ENCODE measurements around the gene SVEP1. TPM values are rescaled to one million over a fixed set of nuclear protein-coding genes. Genes with fewer than 3 reads are reported as not detected.
"Not testable (repeated sequence)": the region's sequence is repeated elsewhere in the genome, so short reads cannot be mapped to it uniquely, and the experiment has no call there.

The SVEP1 gene
- total RNA-seq, 1 donor from 2014 or later, result 359 TPM

DNA sequence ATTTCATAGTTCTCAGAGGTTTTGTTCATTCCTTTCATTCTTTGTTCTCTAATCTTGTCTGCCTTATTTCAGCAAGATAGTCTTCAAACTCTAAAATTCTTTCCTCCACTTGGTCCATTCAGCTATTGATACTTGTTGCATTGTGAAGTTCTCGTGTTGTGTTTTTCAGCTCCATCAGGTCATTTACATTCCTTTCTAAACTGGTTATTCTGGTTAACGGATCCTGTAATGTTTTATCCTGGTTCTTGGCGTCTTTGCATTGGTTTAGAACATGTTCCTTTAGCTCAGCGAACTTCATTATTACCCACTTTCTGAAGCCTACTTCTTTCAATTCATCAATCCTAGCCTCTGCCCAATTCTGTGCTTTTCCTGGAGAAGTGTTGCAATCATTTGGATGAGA is 196.8 kb downstream of the SVEP1 start:
- DNase-seq (ENCODE audit: low spot score), result no peak

DNA sequence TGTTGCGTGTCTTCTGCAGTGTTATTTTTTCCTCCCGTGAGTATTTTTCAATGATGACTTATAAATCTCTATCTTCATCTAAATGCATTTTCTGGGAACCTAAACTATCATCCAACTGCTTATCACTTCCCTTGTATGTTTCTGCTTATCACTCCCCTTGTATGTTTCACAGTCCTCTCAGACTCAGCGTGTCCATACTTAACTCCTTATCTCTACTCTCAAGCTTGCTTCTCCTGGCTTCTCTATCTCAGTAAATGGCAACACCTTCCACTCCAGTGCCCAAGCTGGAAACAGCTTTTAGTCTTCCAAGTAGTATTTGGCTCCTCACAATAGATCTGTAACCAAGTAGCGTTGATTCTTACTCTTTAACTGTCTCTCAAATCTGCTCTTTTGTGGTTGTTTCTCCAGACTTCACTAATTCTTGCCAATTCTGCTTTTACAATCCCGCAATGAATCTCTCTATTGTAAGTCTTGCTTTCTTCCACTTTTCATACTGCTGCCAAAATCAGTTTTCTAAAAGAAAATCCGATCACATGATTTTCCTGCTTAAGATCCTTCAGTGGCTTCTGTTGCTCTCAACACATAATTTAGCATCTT is 208.0 kb downstream of the SVEP1 start:
- DNase-seq (ENCODE audit: low spot score), result no peak

DNA sequence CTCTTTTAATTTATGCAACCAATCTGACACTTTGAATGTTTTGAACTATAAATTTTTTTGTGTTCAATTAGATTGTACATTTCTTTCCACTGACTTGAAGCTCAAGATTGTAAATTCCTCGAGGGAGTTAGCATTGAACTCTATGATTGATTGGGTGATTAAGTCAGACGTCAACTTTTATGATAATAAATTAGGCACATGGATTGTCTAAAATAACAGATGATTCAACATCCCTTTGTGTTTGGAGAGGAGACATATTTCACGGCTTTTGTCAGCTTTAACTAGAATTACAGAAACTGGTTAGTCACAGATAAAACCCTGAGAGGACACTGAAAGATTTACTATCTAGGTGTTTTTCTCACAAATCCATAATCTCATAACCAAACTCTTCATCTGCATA is 209.2 kb downstream of the SVEP1 start:
- no peak for DNase-seq (ENCODE audit: low spot score)

DNA sequence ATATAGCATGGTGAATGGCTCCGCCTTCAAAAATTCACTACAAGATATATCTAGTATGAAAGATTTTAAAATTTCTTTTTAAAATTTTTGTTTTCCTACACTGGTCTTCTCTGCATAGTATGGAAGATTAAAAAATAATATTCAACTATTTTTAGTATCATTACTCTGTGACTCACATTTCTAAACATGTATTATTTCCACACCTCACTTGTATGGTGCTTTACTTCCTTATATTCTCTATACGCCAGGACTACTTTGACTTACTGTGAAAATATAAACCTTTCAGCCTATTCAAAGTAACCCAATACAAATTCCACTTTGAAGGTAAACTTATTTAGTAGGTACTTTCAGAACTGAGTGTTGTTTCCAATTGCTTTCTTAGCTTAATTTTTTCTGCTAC is 215.1 kb downstream of the SVEP1 start:
- DNase-seq (ENCODE audit: low spot score), result no peak

DNA sequence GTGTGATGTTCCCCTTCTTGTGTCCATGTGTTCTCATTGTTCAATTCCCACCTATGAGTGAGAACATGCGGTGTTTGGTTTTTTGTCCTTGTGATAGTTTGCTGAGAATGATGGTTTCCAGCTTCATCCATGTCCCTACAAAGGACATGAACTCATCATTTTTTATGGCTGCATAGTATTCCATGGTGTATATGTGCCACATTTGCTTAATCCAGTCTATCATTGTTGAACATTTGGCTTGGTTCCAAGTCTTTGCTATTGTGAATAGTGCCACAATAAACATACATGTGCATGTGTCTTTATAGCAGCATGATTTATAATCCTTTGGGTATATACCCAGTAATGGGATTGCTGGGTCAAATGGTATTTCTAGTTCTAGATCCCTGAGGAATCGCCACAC is 220.5 kb downstream of the SVEP1 start:
- DNase-seq (ENCODE audit: low spot score), result not testable (repeated sequence)

DNA sequence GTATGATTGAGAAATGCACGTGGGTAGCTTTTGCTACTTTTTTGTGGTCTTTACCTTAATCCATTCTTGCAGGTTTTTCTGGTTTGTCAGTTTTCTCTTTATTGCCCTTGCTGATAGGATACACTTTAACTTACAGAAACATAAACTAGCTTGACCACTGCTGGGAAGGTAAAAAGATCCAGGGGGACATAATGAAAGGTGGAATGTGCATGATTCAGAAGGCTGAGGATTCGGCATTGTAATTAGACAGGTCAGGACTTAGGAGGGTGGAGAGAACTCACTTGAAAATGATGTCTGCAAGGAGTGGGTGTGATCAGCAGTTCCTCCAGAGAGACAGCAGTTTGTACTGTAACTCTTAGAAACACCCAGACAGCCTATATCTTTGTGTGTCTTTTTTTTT is 222.0 kb downstream of the SVEP1 start:
- DNase-seq (ENCODE audit: low spot score), result no peak

DNA sequence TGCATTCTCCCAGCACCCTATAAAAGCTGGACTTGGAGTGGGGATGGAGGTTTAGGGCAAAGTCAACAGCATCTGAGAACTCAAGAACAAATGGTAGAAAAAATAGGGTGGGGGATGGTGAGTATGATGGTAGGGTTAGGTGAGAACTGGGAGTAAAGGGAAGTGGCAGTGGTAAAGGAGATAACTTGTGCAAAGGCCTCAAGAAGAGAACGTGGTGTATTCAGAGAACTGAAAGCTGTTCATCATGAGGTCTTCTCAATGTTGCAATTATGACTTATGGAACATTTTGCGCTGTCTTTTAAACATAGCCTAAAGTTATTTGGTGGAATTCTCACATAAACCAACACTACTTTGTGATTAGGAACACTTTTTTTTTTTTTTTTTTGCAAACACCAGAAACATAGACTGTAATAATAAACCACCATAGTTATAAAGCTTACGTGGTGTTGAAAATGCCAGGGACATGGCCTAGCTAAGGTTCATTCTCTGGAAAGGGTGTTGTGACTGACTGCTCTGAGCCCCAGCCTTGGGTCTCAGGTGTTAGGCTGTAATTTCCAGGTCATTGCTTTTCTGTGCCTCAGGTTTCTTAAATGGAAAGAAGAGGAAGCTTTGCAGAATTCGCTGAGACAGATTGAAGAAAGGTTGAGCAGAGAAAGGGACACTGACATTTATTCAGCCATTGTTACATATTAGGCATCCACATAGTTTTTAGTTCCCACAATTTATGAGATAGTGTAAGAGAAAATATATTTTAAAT is 222.7 kb downstream of the SVEP1 start:
- DNase-seq (ENCODE audit: low spot score), result no peak

DNA sequence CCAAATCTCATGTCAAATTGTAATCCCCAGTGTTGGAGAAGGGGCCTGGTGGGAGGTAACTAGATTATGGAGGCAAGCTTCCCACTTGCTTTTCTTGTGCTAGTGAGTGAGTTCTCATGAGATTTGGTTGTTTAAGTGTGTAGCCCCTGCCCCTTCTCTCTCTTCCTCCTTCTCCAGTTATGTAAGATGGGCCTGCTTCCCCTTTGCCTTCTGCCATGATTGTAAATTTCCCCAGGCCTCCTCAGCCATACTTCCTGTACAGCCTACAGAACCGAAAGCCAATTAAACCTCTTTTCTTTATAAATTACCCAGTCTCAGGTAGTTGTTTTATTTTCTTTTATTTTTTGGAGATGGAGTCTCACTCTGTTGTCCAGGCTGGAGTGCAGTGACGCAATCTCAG is 223.6 kb downstream of the SVEP1 start:
- DNase-seq (ENCODE audit: low spot score), result no peak

DNA sequence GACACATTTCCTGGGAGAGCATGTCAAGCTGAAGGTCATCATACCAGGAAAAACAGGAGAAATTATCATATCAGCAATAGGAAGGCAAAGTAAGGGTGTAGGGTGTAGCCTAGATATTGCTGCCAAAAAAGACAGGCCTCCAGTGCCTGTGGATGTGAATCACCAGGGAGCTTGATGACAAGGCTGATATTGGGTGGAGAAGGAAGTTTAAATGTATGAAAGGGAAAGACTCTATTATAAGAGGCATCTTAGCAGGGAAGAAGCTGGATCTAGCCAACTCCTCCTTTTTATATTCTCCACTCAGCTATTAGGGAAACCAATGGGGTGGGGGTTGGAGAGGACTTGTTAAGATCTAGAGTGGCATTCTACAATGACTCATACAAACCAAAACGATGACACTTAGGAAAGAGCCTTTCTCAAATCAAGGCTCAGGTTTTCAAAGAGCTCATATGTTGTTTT is 228.5 kb downstream of the SVEP1 start:
- no peak for DNase-seq (ENCODE audit: low spot score)

DNA sequence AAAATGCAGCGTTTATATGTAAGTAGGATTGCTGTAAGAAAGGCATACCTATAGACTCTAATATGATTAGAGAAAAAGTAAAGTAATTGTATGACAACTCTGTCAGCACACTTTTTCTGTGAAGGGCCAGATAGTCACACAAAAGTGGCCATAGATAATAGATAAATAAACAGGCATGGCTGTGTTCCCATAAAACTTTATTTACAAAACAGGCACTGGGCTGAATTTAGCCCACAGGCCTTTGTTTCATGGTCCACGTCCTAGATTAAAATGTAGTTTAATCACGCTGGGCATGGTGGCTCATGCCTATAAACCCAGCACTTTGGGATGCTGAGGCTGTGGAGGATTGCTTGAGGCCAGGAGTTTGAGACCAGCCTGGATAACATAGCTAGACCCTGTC is 233.2 kb downstream of the SVEP1 start:
- no peak for DNase-seq (ENCODE audit: low spot score)

DNA sequence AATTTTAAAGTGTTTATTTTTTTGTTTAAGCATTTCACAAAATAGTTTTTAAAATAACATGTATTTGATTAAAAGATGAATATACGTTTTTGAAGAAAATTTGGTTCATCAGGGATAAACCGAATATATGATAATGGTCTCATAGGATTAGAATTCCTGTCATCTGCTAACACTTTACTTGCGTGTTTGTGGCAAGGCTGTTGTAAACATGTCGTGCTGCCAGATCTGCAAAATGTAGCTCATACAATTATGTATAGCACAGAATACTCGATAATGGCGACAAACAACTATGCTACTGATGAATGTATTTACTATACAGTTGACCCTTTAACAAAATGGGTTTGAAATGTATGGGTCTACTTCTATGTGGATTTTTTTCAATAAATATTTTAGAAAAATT is 234.7 kb downstream of the SVEP1 start:
- DNase-seq (ENCODE audit: low spot score), result no peak

DNA sequence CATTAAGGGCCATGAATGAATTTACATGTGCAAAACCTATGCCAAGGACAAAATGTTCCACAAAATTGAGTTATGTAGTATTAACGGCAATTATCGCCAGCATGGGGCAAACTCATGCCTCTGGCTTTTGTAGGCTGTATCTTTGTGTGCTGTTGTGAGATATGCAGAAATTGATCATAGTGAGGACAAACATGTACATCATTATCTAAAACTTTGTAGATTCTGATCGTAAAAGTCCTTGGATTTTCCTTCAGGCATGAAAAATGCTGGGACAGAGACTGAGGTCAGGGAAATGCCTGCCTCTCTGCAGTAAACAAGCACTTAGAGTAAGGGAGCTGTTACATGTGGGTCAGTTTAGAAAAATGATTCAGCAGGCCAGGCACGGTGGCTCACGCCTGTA is 236.0 kb downstream of the SVEP1 start:
- DNase-seq (ENCODE audit: low spot score), result no peak

DNA sequence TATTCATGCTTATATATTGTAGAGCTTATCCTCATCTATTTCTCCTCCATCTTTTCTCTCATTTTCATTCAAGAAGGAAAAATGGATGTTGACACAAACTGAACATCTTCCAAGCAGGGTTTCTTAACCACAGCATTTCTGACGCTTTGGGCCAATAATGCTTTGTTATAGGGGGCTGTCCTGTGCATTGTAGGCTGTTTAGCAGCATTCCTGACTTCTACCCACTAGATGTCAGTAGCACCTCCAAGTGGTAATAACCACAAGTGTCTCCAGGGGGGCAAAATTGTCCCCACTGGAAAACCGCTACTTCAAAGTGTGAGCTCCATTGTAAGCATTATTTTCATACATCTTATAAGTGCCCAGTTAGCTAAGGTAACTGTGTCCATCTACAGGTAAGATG is 239.2 kb downstream of the SVEP1 start:
- DNase-seq (ENCODE audit: low spot score), result no peak

DNA sequence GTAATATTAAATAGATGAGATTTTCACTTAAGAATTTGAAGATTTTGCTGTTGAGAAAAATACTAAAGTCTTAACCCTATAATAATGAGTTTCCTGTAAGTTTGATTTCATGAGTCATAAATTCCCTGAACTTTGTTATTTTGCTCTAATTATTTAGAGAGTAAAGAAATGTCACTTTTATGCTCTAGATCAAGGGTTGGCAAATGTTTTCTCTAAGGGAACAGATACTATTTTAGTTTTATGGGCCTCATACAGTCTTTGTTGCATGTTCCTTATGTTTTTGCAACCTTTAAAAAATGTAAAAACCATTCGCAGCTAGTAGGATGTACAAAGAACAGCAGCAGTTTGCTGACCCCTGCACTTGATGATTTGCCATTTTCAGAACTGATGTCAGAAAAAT is 241.4 kb downstream of the SVEP1 start:
- DNase-seq (ENCODE audit: low spot score), result no peak

DNA sequence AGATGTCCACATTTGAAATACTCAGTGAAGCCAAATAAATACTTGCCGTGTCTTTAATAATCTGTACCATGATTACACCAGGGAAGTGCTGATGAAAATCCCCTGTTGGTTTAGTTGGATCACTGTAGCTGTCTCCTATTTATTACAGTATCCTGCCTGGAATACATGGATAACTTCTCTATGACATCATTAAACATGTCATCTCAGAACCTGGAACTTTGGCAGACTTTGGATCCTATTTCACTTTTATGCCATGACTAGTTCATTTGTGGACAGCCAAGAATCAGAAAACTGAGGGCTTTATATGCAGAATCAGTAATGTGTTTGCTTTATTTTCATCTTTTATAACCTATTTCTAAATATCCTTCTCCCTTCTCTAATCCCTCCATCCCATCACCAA is 241.8 kb downstream of the SVEP1 start, which contains the start of gene TXNDC8:
TSS of gene TXNDC8 (minus strand) at position 137 of the 400 bp plus-strand sequence.
- no peak for DNase-seq (ENCODE audit: low spot score)

DNA sequence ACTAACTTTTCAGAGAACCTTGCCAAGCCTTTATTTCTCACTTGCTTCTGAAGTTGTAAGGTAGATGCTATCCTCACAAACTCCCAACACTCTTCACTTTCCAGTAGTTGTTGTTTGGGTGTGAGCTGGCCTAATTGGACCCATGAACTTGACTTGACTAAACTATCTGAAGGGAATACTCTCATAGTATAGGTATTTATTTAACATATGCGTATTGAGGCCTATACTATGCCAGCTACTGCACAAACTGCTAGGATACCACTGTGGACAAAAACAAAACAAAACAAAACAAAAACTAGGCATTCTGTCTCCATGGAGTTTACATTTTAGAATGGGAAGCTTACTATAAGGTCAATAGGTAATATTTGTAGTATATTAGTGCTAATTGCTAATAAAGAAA is 243.2 kb downstream of the SVEP1 start:
- no peak for DNase-seq (ENCODE audit: low spot score)

DNA sequence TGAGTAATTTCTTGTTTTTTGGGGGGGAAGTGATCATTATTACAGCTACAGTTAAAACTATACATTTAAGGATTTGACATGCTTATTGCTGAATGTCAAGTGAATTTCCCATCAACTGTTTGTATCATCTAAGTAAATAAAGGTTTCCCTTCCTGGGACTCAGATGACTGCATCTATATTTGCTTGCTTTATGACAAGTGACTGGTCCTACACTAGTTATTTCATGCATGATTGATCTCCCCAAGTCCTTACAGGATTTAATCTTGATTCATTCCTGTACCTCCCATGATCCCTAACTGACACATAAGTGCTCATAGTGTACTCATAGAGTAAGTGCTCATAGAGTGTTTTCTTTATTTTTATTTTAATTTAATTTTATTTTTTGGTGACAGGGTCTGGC is 244.7 kb downstream of the SVEP1 start:
- DNase-seq (ENCODE audit: low spot score), result no peak

DNA sequence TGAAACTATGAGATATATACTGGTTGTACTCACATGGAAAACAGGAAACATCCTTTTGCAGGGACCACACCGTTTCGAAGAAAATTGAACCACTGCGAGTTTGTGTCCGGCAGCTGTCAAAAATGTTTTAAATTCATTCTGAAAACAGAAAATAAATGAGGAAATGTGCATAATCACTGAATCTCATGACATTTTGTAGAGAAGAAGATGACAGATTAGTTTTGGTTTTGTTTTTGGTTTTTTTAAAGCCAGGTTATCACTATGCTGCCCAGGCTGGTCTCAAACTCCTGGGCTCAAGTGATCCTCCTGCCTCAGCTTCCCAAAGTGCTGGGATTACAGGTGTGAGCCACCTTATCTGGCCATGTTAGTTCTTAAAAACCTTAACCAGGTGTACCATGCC is 245.4 kb downstream of the SVEP1 start:
- no peak for DNase-seq (ENCODE audit: low spot score)

DNA sequence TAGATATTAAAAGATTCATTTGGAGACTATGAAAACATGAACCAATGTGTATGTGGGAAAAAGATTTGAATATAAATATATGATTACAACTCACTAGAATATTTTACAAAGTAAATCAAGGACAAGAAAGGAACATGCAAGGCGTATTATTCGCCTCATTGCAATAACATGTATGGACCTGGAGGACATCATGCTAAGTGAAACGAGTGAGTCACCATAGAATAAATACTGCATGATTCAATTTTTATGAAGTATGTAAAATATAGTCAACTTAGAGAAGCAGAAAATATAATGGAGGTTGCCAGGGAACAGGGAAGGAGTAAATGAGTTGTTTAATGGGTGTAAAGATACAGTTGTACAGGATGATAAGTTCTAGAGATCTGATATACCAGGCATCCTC is 246.8 kb downstream of the SVEP1 start:
- no peak for DNase-seq (ENCODE audit: low spot score)

DNA sequence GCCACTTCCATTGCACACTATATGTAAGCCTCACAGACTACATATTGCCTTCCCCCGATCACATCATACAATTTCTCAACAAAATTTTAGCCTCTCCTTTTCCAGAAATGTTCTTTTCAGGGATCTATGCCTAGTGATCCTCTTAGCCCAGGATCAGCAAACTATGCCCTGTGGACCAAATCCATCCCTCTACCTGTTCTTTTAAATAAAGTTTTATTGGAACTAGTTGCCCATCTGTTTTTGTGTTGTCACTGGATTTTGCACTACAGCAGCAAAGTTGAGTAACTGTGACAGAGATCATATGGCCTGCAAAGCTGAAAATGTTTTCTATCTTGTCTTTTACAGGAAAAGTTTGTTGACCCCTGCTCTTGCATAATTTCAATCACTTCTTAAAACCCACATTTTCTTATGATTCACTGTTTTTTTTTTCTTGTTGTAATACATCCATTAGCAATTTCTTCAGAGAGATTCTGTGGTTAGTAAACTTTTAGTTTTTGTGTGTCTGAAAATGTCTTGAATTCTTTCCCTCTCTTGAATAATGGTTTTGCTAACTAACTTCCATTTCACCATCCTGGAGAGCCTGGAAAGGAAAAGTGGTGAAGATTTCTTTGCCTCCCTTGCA is 248.9 kb downstream of the SVEP1 start:
- no peak for DNase-seq (ENCODE audit: low spot score)

DNA sequence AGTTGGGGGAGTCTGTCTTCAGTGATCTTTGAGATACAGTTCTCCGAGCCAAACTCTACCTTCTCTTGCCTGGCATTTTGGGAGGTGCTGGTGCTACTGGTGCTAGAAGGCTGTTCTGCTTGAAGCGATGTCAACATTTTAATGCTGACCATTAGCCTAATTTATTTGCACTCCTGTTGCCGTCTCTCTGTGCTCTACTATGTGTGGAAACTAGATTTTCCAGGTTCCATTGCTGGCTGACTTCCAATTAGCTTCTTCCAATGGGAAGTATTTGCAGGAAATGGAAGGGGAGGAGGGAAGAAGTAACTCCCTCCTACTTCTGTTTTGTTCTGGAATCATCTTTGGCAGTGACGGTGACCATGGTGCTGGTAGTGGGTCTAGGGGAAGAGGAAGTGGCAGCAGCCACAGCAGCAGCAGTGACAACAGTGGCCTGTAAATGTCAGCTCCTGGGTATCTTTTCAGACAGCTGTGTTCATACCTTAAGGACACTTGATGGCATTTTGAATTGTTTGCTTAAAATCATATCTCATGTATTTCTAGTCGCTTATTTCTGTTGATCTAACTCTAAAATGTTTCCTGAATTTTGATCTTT is 249.8 kb downstream of the SVEP1 start:
- DNase-seq (ENCODE audit: low spot score), result no peak

DNA sequence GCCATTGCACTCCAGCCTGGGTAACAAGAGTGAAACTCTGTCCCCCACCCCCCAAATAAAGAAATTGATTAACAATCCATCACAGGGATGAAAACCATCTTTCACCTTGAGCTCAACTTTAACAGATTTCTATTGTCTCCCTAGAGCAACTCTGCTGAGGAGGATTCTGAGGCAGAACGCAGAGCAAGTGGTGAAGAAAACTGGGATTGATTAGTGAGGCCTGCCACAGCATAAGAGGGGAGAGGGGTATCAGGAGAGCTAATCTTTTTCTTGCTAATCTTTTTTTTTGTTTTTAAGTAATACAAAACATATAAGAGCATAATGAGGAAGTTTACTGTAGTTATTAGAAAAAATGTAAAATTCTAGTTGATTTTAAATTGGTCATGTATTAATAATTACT is 250.8 kb downstream of the SVEP1 start:
- no peak for DNase-seq (ENCODE audit: low spot score)

Data from mesenteric fat pad (tissue), 1 donor.